B cell (primary cell): Measurements from ENCODE around the gene FKBP1A. TPM values are rescaled to one million over a fixed set of nuclear protein-coding genes. Genes with fewer than 3 reads are reported as not detected.

ENCODE experiments used
- ATAC-seq: fragments of 200-7000 bp; cut with Tn5 transposase; one replicate; pipeline ENCODE4 v1.10.0; 2021; ENCODE audit warnings: low read depth, mild to moderate bottlenecking, moderate number of reproducible peaks, moderate library complexity
- CTCF ChIA-PET: fragments of 350-600 bp; sonication (Branson Sonifier 250); formaldehyde crosslinking; loops from one replicate; lab custom pipeline; 2021; ENCODE audit warnings: antibody characterized with exemption, inconsistent platforms; lab: Charles Lee
- POLR2A ChIA-PET: fragments of 350-600 bp; sonication (Branson Sonifier 250); formaldehyde crosslinking; loops from one replicate; lab custom pipeline; 2021; ENCODE audit warnings: antibody characterized with exemption; lab: Charles Lee
- DNase-seq: peaks from one replicate; pipeline ENCODE4 v3.0.0; 2013
- H2AFZ ChIP-seq: 2 replicates; pipeline ENCODE4 v1.6.1; 2012; ENCODE audit warnings: mild to moderate bottlenecking, low read depth, low read length; ENCODE audit not compliant: insufficient read depth, poor library complexity, severe bottlenecking
- H3K27ac ChIP-seq, 2 donors: 1 replicate in 1 of 2; 2 replicates in 1 of 2; pipeline ENCODE4 v1.5.1; 2012 to 2013; ENCODE audit warnings: low read length in 2 of 2, mild to moderate bottlenecking in 2 of 2, moderate library complexity in 1 of 2
- H3K27me3 ChIP-seq, 4 experiments: fragments of 200-600 bp in 1 of 4; sonication (generic) in 1 of 4; replicated peaks in 1 of 4; 1 replicate in 2 of 4; 2 replicates in 2 of 4; pipeline versions ENCODE4 v1.6.1 to v1.7.0; 2013 to 2016; ENCODE audit warnings: low read length in 3 of 4, mild to moderate bottlenecking in 2 of 4, mixed read lengths in 1 of 4, moderate library complexity in 1 of 4; ENCODE audit not compliant: insufficient read depth in 4 of 4, control insufficient read depth in 3 of 4; ENCODE audit errors: control extremely low read depth in 1 of 4
- H3K36me3 ChIP-seq, 2 experiments: replicated peaks in 1 of 2; 1 replicate in 1 of 2; 2 replicates in 1 of 2; pipeline versions ENCODE4 v1.6.1 to v1.7.1; 2013; ENCODE audit warnings: low read length in 1 of 2; ENCODE audit not compliant: insufficient read depth in 2 of 2, control insufficient read depth in 1 of 2; ENCODE audit errors: control extremely low read depth in 1 of 2, extremely low read depth in 1 of 2
- H3K4me1 ChIP-seq, 2 donors: fragments of 200-600 bp in 1 of 2; sonication (generic) in 1 of 2; 1 replicate in 1 of 2; 2 replicates in 1 of 2; pipeline versions ENCODE4 v1.5.1 to v1.6.1; 2013 to 2017; ENCODE audit warnings: low read length in 2 of 2; ENCODE audit not compliant: control insufficient read depth in 2 of 2, insufficient read depth in 2 of 2
- H3K4me2 ChIP-seq: replicated peaks from 2 replicates; pipeline ENCODE3; 2012; ENCODE audit warnings: mild to moderate bottlenecking, low read depth, low read length; ENCODE audit not compliant: poor library complexity, severe bottlenecking
- H3K4me3 ChIP-seq, 5 experiments: fragments of 200-600 bp in 1 of 5; sonication (generic) in 1 of 5; 1 replicate in 3 of 5; 2 replicates in 2 of 5; pipeline versions ENCODE4 v1.5.1 to v1.7.0; 2011 to 2016; ENCODE audit warnings: low read length in 4 of 5, mild to moderate bottlenecking in 4 of 5, low read depth in 2 of 5, control low read depth in 1 of 5, moderate library complexity in 1 of 5; ENCODE audit not compliant: insufficient read depth in 1 of 5; ENCODE audit errors: control extremely low read depth in 1 of 5, extremely low read depth in 1 of 5
- H3K79me2 ChIP-seq: fragments of 200-600 bp; sonication (generic); one replicate; pipeline ENCODE4 v1.6.0; 2016; ENCODE audit warnings: low read length; ENCODE audit not compliant: control insufficient read depth, insufficient read depth
- H3K9ac ChIP-seq: fragments of 200-600 bp; sonication (generic); 2 replicates; pipeline ENCODE4 v1.6.1; 2017; ENCODE audit warnings: mild to moderate bottlenecking, low read length, moderate library complexity
- H3K9me3 ChIP-seq, 3 donors: one replicate each; pipeline versions ENCODE4 v1.6.1 to v1.7.1; 2013; ENCODE audit warnings: low read length in 2 of 3; ENCODE audit not compliant: control insufficient read depth in 2 of 3, insufficient read depth in 1 of 3; ENCODE audit errors: control extremely low read depth in 1 of 3
- H4K20me1 ChIP-seq: 2 replicates; pipeline ENCODE4 v1.6.0; 2012; ENCODE audit warnings: mild to moderate bottlenecking, low read length; ENCODE audit not compliant: insufficient read depth, control insufficient read depth, poor library complexity, severe bottlenecking
- H3K27ac Mint-ChIP-seq: one replicate; pipeline ENCODE4 v1.8.0; 2021; ENCODE audit warnings: mixed read lengths
- H3K27me3 Mint-ChIP-seq: one replicate; pipeline ENCODE4 v1.8.0; 2021; ENCODE audit warnings: mixed read lengths
- H3K4me1 Mint-ChIP-seq: one replicate; pipeline ENCODE4 v1.8.0; 2021; ENCODE audit warnings: mixed read lengths
- H3K4me3 Mint-ChIP-seq: one replicate; pipeline ENCODE4 v1.8.0; 2021; ENCODE audit warnings: mixed read lengths
- H3K9me3 Mint-ChIP-seq: one replicate; pipeline ENCODE4 v1.8.0; 2022; ENCODE audit warnings: mixed read lengths; ENCODE audit not compliant: insufficient read depth
- CTCF ChIP-seq: fragments of 200-600 bp; IDR thresholded peaks from one replicate; pipeline ENCODE4 v1.8.0; 2022; ENCODE audit warnings: antibody characterized with exemption, mild to moderate bottlenecking
- EZH2 ChIP-seq: IDR thresholded peaks from 2 replicates; pipeline ENCODE4 v1.6.1; 2012; ENCODE audit warnings: borderline replicate concordance, low read depth, mild to moderate bottlenecking, moderate library complexity, low read length; ENCODE audit not compliant: insufficient read depth, poor library complexity, severe bottlenecking
- WGBS: methylation state at CpG from one replicate; pipeline ENCODE4 v1.1.5; 2013; ENCODE audit warnings: missing lambda C conversion rate; ENCODE audit not compliant: insufficient coverage; 5-methylcytosine and 5-hydroxymethylcytosine counted together
- intact Hi-C: fragments of 100-400 bp; cut with micrococcal nuclease; formaldehyde crosslinking; loops from one replicate; pipeline ENCODE4 v1.10.0; 2022
- polyA plus RNA-seq: library from polyadenylated mRNA; depleted of rRNA; stranded (reverse); fragments of >200 nt; gene quantifications from 2 replicates; pipeline ENCODE4 v1.2.3, GENCODE V29; 2012
- total RNA-seq, 2 donors: library from RNA; stranded (reverse); fragments of 120-200 nt in 1 of 2; gene quantifications; 1 replicate in 1 of 2; 2 replicates in 1 of 2; pipeline versions ENCODE4 v1.2.3 to v1.2.4, GENCODE V29; 2013 to 2022

FKBP1A gene
- total and polyA plus RNA-seq, 2 donors (not counting 1 experiment from before 2014, with no cell fraction given) = 86.3 to 86.7 TPM

- ChIA-PET CTCF (interaction anchor here (0.7 to 1.8 kb wide), 6 partner anchors 10 to 127 kb away, joined by 3 to 7 read pairs (median 4); partner anchors contain the start of gene FKBP1A), POLR2A (interaction anchor here (1.1 kb wide), 1 partner anchor 51 kb away, joined by 3 read pairs; no protein-coding TSS in a partner anchor)
- Mint-ChIP-seq H3K9me3 (no peaks in the 10 kb centered on the region), H3K27ac (peak overlapping the region; percentile 88), H3K4me3 (peak overlapping the region; percentile 82), H3K27me3 (no peaks in the 10 kb centered on the region), H3K4me1 (peaks cover 65% of the 10 kb centered on the region)
- H3K4me2 ChIP-seq = peak overlapping the region; percentile 63
- H3K27ac ChIP-seq = peak overlapping the region; percentile 50 to 65
- H3K4me3 ChIP-seq = peak overlapping the region in 1 of 5 experiments; percentile 37
- peak; percentile 70 for DNase-seq
- WGBS = 0% methylated on average over 4 of the region's 7 CpGs
- peak; percentile 70 for ATAC-seq
- TF ChIP-seq CTCF = no peak
- TF ChIP-seq EZH2 = no peak
- H3K9me3 ChIP-seq = no peaks in the 10 kb centered on the region
- peaks cover 3 to 29% of the 10 kb centered on the region in 2 experiments for H3K36me3 ChIP-seq
- H2AFZ ChIP-seq = no peak overlapping the region
- H3K79me2 ChIP-seq = peaks cover 92% of the 10 kb centered on the region
- H3K9ac ChIP-seq = peak overlapping the region; percentile 19
- intact Hi-C loops = loop anchor here (1.0 to 5.0 kb wide), 3 partner anchors 16 to 61 kb away; partner anchors contain the start of gene SDCBP2
- peaks cover 37 to 46% of the 10 kb centered on the region in 2 donors for H3K4me1 ChIP-seq
- peaks cover 82% of the 10 kb centered on the region for H4K20me1 ChIP-seq
- H3K27me3 ChIP-seq = no peaks in the 10 kb centered on the region
These were observed 16.2 kb downstream of the FKBP1A start for GRCh38 chr20:1376408-1377270.
